RWPE1 (cell line): ENCODE measurements around the gene MPI.

ENCODE experiments used
- CTCF ChIA-PET: fragments of 350-600 bp; sonication (Branson Sonifier 250); formaldehyde crosslinking; extraction: SDS; loops from one replicate; lab custom pipeline; 2021; lab: Yijun Ruan, JAX
- POLR2A ChIA-PET: fragments of 400-600 bp; formaldehyde crosslinking; extraction: SDS; loops from one replicate; lab custom pipeline; 2020; ENCODE audit warnings: antibody characterized with exemption; ENCODE audit not compliant: low non-redundant PET; lab: Yijun Ruan, JAX
- DNase-seq: peaks from one replicate; pipeline ENCODE4 v3.0.0; 2012; ENCODE audit warnings: low spot score
- H3K27ac ChIP-seq: fragments of 450-650 bp; 2 replicates; pipeline ENCODE4 v1.5.1; 2017
- TF ChIP-seq, protein P1 (sequence below): fragments of 450-650 bp; conservative IDR thresholded peaks from 2 replicates; pipeline ENCODE4 v1.5.1; 2017; ENCODE audit warnings: low read depth, mild to moderate bottlenecking

Gene MPI

DNA sequence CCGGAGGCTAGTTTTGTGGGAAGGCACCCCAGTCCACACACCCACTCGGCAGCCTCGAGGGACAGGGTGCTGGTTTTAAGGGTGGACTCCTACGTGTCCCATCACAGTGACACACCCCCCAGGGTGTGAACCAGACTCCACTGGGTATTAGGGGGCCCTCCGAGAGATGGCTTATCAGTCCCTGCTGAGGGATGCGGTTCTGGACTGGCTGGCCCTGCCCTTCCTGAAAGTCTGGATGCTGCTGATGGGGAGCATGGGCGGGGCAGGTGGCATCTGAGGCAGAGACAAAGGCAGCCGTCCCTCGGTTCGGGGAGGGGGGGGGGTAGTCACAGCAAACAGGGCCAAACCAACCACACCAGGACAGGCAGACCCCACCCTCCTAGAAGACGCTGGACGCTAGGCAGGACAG, 45.9 kb upstream of the MPI start:
- ChIA-PET CTCF (interaction anchor here (0.7 to 1.9 kb wide), 6 partner anchors 9 to 59 kb away, joined by 3 to 11 read pairs (median 4); no protein-coding TSS in a partner anchor), POLR2A (interaction anchor here (1.5 kb wide), 1 partner anchor 27 kb away, joined by 6 read pairs; no protein-coding TSS in a partner anchor)
- TF ChIP-seq, protein P1, sequence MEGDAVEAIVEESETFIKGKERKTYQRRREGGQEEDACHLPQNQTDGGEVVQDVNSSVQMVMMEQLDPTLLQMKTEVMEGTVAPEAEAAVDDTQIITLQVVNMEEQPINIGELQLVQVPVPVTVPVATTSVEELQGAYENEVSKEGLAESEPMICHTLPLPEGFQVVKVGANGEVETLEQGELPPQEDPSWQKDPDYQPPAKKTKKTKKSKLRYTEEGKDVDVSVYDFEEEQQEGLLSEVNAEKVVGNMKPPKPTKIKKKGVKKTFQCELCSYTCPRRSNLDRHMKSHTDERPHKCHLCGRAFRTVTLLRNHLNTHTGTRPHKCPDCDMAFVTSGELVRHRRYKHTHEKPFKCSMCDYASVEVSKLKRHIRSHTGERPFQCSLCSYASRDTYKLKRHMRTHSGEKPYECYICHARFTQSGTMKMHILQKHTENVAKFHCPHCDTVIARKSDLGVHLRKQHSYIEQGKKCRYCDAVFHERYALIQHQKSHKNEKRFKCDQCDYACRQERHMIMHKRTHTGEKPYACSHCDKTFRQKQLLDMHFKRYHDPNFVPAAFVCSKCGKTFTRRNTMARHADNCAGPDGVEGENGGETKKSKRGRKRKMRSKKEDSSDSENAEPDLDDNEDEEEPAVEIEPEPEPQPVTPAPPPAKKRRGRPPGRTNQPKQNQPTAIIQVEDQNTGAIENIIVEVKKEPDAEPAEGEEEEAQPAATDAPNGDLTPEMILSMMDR, result no peak

DNA sequence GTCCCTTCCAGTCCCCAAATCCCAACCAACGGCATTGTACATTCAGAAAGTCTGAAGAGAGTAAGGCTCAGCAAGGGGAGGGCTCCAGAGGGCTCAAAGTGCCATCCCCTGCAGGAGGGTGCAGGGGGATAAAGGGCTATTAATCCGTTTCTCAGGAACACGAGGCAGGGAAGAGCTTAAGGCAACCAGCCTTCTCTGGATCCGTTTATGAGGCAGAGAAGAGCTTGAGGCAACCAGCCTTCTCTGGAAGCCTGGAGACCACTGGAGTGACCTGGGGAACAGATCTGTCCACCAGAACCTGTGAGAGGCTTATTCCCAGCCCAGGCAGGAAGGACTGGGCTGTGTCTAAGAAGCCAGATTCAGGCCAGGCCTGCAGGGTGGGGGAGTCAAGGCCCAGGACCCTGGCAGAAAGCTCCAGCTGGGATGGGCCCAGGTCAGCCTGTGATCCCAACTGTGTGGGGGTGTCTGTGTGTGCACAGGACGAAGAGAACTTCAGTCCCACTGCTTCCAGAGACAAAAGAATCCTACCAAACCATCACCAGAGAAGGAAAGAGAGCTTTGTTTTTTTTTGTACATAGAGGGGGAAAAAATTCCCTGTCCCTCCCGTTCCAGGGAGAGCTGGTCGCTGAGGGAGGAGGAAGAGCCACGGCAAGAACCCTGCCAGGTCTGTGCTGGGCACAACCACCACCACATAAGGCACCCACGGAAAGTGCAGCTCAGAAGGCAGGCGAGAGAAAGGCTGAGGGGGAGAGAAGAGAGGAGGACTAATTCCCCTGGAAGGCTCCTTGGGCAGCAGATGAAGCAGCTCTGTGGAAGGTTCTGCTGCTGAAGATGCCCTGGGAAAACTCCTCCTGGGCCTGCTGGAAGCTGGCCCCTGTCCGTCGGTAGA, 45.3 kb upstream of the MPI start:
- TF ChIP-seq, protein P1, result no peak
- H3K27ac ChIP-seq, result peak overlapping the region; percentile 81
- ChIA-PET CTCF (interaction anchor here (0.6 to 1.6 kb wide), 3 partner anchors 22 to 57 kb away, joined by 3 to 11 read pairs (median 6); no protein-coding TSS in a partner anchor), POLR2A (interaction anchor here (0.7 to 1.5 kb wide), 2 partner anchors 19 to 26 kb away, joined by 3 to 6 read pairs; no protein-coding TSS in a partner anchor)
- DNase-seq, result no peak

More for the DNA sequence above, 45.9 kb upstream of the MPI start:
- peak overlapping the region; percentile 81 for H3K27ac ChIP-seq
- no peak for DNase-seq

DNA sequence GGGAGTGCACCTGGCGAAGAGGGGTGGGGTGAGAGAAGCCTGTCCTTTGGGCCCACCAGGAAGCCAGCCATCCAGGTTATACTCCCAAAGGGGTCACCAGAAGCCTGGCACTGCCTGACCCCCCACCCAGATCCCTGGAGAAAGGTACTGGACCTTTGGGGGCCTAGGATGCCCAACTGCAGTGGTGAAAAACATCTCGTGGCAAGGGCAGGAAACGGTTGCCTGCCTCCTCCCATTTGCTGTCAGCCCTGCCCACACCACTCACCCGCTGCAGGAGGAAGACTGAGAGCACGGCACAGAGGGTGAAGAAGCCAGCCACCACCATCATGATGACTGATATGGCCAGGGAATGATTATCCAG, 44.7 kb upstream of the MPI start:
- CTCF ChIA-PET, result interaction anchor here (1.6 kb wide), 1 partner anchor 56 kb away, joined by 11 read pairs; no protein-coding TSS in a partner anchor
- peak overlapping the region; percentile 81 for H3K27ac ChIP-seq
- DNase-seq, result no peak
- TF ChIP-seq, protein P1, result no peak
- POLR2A ChIA-PET, result interaction anchor here (0.7 to 1.5 kb wide), 2 partner anchors 19 to 26 kb away, joined by 3 to 6 read pairs; no protein-coding TSS in a partner anchor

DNA sequence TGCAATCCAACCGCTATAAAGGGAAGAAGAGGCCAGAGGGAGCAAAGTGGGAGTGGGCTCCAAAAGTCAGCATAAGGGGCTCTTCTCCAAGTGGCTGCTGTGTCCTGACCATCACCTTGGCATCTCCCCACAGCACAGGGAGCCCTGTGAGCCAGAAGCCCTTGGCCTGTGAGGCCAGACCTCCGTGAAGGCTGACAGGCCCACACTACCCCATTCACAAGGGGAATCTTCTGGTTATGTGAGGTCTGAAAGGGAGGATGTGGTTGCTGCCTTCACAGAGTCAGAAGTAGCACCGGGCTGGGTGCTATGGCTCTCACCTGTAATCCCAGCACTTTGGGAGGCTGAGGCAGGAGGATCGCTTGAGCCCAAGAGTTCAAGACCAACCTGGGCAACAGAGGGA, 44.3 kb upstream of the MPI start:
- no peak for DNase-seq
- TF ChIP-seq, protein P1, result no peak
- ChIA-PET POLR2A (no interaction called here), CTCF (interaction anchor here (0.7 to 1.6 kb wide), 2 partner anchors 22 to 56 kb away, joined by 6 to 11 read pairs; no protein-coding TSS in a partner anchor)
- H3K27ac ChIP-seq, result peak overlapping the region; percentile 81

DNA sequence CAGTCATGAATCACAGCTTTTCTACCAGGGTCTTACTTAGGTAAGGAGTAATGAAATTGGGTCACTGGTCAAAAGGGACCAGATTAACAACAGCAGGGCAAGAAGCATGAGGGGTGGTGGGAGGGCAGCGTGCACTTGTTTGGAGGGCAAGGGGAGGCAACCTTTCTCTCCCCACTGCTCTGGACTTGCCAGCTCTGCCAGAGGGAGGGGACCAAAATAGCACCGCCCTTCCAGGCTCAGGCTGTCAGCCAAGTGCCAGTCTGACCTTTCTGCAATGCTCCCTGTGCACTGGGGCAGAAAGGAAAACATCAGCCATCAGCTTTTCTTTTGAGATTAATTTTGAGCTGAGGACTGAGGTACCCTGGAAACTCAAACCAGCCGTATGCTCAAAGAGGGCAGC, 42.4 kb upstream of the MPI start:
- TF ChIP-seq, protein P1, result no peak
- no peak for DNase-seq
- CTCF ChIA-PET, result interaction anchor here (0.7 to 0.8 kb wide), 2 partner anchors 54 to 209 kb away, joined by 3 to 4 read pairs; no protein-coding TSS in a partner anchor
- peak overlapping the region; percentile 40 for H3K27ac ChIP-seq
- POLR2A ChIA-PET, result no interaction called here

DNA sequence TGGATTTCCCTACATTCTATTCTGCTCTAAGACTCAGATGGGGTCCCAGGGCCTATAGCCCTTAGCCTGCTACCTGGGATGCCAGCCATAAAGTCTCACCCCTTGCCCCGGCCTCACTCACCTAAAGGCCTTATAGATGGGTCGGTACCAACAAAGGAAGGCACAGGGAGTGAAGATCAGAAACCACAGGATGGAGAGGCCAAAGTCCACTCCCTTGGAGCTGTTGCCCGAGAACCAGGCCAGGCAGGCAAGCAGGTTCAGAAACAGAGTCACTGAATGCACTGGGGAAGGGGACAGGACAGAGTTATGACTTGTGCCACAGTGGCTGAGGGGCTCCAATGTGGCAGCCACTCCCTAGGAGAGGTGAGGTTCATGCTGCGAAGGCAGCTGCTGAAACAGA, 39.4 kb upstream of the MPI start:
- no peak for DNase-seq
- TF ChIP-seq, protein P1, result no peak
- POLR2A ChIA-PET, result no interaction called here
- no peak overlapping the region; the same call in 1 of the 2 replicates for H3K27ac ChIP-seq
- CTCF ChIA-PET, result no interaction called here
